HT1080 (cell line): ENCODE results near the gene SFTPD. TPM values are rescaled to one million over a fixed set of nuclear protein-coding genes. Genes with fewer than 3 reads are reported as not detected.

Experiments used
- total RNA-seq: library from RNA; depleted of rRNA; stranded (reverse); fragments of >200 nt; shearing (Covaris generic); gene quantifications from 2 replicates; pipeline ENCODE4 v1.2.3, GENCODE V29; 2014; rRNA removed

Gene SFTPD
- total RNA-seq, 1 experiment from 2014 or later: not detected

Other genes starting within 250 kb of the SFTPD start
- 0.03 TPM in 1 of 2 replicates, not detected in the other for gene NUTM2B, start 245.9 kb downstream of the SFTPD start, total RNA-seq
- not detected in 2 replicates for gene NUTM2E, start 122.4 kb downstream of the SFTPD start, total RNA-seq
- gene TMEM254, start 129.6 kb upstream of the SFTPD start, total RNA-seq: 10.1 and 16.5 TPM in 2 replicates
- 0.13 TPM in 1 of 2 replicates, not detected in the other for gene PLAC9, start 183.6 kb upstream of the SFTPD start, total RNA-seq